HFFc6 (cell line): ENCODE data around the gene SEC63. TPM values are rescaled to one million over a fixed set of nuclear protein-coding genes. Genes with fewer than 3 reads are reported as not detected.

Experiments
- DNase-seq: peaks from one replicate; pipeline ENCODE4 v3.0.0-alpha.2; 2018
- H3K27ac Mint-ChIP-seq: 2 replicates; pipeline ENCODE4 v1.8.0; 2020; ENCODE audit warnings: mild to moderate bottlenecking, mixed read lengths
- H3K27me3 Mint-ChIP-seq: 2 replicates; pipeline ENCODE4 v1.8.0; 2021; ENCODE audit warnings: mild to moderate bottlenecking, moderate library complexity, mixed read lengths; ENCODE audit not compliant: insufficient read depth
- H3K36me3 Mint-ChIP-seq: 2 replicates; pipeline ENCODE4 v1.8.0; 2021; ENCODE audit warnings: low read depth, mixed read lengths
- H3K4me1 Mint-ChIP-seq: 2 replicates; pipeline ENCODE4 v1.8.0; 2020; ENCODE audit warnings: low read depth, mixed read lengths
- H3K4me3 Mint-ChIP-seq: 2 replicates; pipeline ENCODE4 v1.8.0; 2020; ENCODE audit warnings: mild to moderate bottlenecking, moderate library complexity, mixed read lengths
- H3K9me3 Mint-ChIP-seq: 2 replicates; pipeline ENCODE4 v1.8.0; 2020; ENCODE audit warnings: mild to moderate bottlenecking, mixed read lengths
- CTCF ChIP-seq: fragments of 200-600 bp; sonication (generic); IDR thresholded peaks from 2 replicates; pipeline ENCODE4 v1.5.0; 2021; ENCODE audit warnings: antibody characterized with exemption, mild to moderate bottlenecking
- total RNA-seq, 6 experiments: library from RNA; stranded (reverse); fragmentation: NEBNext Ultra II Directional; extraction: Animal tissue kit (Norgen Biotek cat#: 25700); gene quantifications; 2 replicates in 1 of 6; 3 replicates in 5 of 6; pipeline ENCODE4 v1.2.3, GENCODE V29; 2021

Gene SEC63
- total RNA-seq, 6 experiments from 2014 or later, result 99.2 to 114 (median 106) TPM

- H3K27ac Mint-ChIP-seq, result no peak overlapping the region
Observed at GRCh38 chr6:107853230-107853629, 104.8 kb downstream of the SEC63 start.

GRCh38 chr6:107849325-107849724, 108.7 kb downstream of the SEC63 start:
- Mint-ChIP-seq H3K9me3 (no peaks in the 10 kb centered on the region), H3K4me3 (no peak overlapping the region), H3K4me1 (peaks cover 6% of the 10 kb centered on the region; the same call in 1 of the 2 replicates), H3K27me3 (peaks cover 26% of the 10 kb centered on the region), H3K27ac (no peak overlapping the region), H3K36me3 (no peaks in the 10 kb centered on the region)
- no peak for TF ChIP-seq CTCF
- DNase-seq, result no peak

More at GRCh38 chr6:107853230-107853629, 104.8 kb downstream of the SEC63 start:
- H3K9me3 Mint-ChIP-seq, result no peaks in the 10 kb centered on the region
- no peaks in the 10 kb centered on the region for H3K36me3 Mint-ChIP-seq
- no peak for TF ChIP-seq CTCF
- peaks cover 14% of the 10 kb centered on the region for H3K27me3 Mint-ChIP-seq
- DNase-seq, result no peak
- no peak overlapping the region for H3K4me3 Mint-ChIP-seq
- peaks cover 6% of the 10 kb centered on the region; the same call in 1 of the 2 replicates for H3K4me1 Mint-ChIP-seq

DNA sequence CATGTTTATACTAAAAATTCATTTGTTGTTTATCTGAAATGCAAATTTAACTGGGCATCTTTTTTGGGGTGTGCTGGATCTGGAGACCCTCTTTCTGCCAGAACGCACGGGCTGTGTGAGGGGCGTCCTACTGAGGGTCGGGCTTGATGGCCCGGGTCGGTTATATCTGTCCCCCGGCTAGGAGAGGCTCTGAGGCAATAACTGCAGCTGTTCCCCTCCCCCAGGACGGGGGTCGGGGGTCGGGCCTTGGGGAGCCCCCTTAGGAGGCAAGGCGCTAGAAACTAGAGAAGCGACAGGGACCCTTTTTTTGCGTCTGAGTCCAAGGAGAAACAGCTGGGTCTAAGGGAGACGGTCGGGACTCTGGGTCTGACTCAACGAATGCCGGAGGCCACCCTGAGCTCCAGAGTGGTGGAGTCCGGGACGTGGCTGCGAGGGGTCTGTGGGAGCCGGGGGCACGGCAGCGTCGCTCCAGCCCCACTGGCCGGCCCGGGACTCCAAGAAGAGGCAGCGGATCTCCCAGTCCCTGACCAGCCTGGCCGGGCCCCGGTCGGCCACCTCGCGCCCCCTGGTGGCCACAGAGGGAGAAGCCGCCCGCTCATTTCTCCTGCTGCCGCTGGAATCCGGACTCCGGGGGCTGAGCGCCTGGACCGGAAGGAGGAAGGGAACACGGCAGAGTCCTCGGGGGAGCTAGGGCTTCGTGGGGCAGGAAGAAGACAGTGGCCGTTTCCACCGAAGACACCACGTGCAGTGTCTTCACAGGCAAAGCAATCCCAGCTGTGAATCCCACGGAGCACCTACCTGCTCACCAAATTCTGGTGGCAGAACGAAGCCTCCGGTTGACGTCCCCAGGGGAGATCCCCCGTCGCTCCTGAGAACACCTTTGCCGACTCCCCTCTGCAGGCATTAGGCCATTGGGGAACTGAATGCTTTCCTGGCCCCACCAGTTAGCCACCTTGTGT, 109.9 kb downstream of the SEC63 start:
- no peak overlapping the region for H3K27ac Mint-ChIP-seq
- no peaks in the 10 kb centered on the region for H3K9me3 Mint-ChIP-seq
- DNase-seq, result peak; percentile 55
- H3K36me3 Mint-ChIP-seq, result no peaks in the 10 kb centered on the region
- peaks cover 33% of the 10 kb centered on the region for H3K27me3 Mint-ChIP-seq
- peaks cover 6% of the 10 kb centered on the region; the same call in 1 of the 2 replicates for H3K4me1 Mint-ChIP-seq
- peak overlapping the region; percentile 79 for H3K4me3 Mint-ChIP-seq
- TF ChIP-seq CTCF, result peak; percentile 99

- no peak for DNase-seq
Observed at GRCh38 chr6:107846262-107846795, 111.7 kb downstream of the SEC63 start.

GRCh38 chr6:107845777-107846176, 112.2 kb downstream of the SEC63 start:
- H3K9me3 Mint-ChIP-seq, result no peaks in the 10 kb centered on the region
- H3K4me1 Mint-ChIP-seq, result peaks cover 6% of the 10 kb centered on the region; the same call in 1 of the 2 replicates
- H3K27ac Mint-ChIP-seq, result no peak overlapping the region
- no peaks in the 10 kb centered on the region for H3K36me3 Mint-ChIP-seq
- peaks cover 27% of the 10 kb centered on the region for H3K27me3 Mint-ChIP-seq
- no peak overlapping the region for H3K4me3 Mint-ChIP-seq
- DNase-seq, result no peak
- no peak for TF ChIP-seq CTCF

More at GRCh38 chr6:107846262-107846795, 111.7 kb downstream of the SEC63 start:
- Mint-ChIP-seq H3K4me1 (peaks cover 6% of the 10 kb centered on the region; the same call in 1 of the 2 replicates), H3K27me3 (peaks cover 27% of the 10 kb centered on the region), H3K9me3 (no peaks in the 10 kb centered on the region), H3K36me3 (no peaks in the 10 kb centered on the region), H3K27ac (no peak overlapping the region), H3K4me3 (no peak overlapping the region)
- no peak for TF ChIP-seq CTCF
